ENCODE data around the gene CDK7.

GRCh38 chr5:69308046-69308553, 73.4 kb downstream of the CDK7 start:
- TF ChIP-seq EP300 (IDR thresholded peaks at IDR 0.05) = no peak
- TF ChIP-seq, protein P1, sequence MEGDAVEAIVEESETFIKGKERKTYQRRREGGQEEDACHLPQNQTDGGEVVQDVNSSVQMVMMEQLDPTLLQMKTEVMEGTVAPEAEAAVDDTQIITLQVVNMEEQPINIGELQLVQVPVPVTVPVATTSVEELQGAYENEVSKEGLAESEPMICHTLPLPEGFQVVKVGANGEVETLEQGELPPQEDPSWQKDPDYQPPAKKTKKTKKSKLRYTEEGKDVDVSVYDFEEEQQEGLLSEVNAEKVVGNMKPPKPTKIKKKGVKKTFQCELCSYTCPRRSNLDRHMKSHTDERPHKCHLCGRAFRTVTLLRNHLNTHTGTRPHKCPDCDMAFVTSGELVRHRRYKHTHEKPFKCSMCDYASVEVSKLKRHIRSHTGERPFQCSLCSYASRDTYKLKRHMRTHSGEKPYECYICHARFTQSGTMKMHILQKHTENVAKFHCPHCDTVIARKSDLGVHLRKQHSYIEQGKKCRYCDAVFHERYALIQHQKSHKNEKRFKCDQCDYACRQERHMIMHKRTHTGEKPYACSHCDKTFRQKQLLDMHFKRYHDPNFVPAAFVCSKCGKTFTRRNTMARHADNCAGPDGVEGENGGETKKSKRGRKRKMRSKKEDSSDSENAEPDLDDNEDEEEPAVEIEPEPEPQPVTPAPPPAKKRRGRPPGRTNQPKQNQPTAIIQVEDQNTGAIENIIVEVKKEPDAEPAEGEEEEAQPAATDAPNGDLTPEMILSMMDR (IDR thresholded peaks at IDR 0.05) = no peak
